SK-N-MC (cell line): ENCODE results near the gene DPP10.

ENCODE experiments used
- EZH2 ChIP-seq: fragments of 200-600 bp; sonication (generic); IDR thresholded peaks from one replicate; pipeline ENCODE4 v1.6.1; 2017; ENCODE audit warnings: antibody characterized with exemption
- POLR2AphosphoS5 ChIP-seq: IDR thresholded peaks from 2 replicates; pipeline ENCODE4 v1.6.1; 2012; ENCODE audit warnings: mild to moderate bottlenecking, low read depth, low read length, borderline replicate concordance

- TF ChIP-seq EZH2 (no peak), POLR2AphosphoS5 (no peak)
Observed at GRCh38 chr2:115833196-115833595, 1390.8 kb downstream of the DPP10 start.
